ENCODE measurements around the gene GEN1.

GEN1 gene

GRCh38 chr2:17752892-17753802, 791 bp upstream of the GEN1 start:
- no peak for DNase-seq (ENCODE audit: low read depth)

GRCh38 chr2:17754773-17755425, 961 bp downstream of the GEN1 start:
- DNase-seq (ENCODE audit: low read depth): no peak

- no peak for DNase-seq (ENCODE audit: low read depth)
These were observed 2.7 kb downstream of the GEN1 start for GRCh38 chr2:17756668-17757067.

GRCh38 chr2:17757321-17757720, 3.4 kb downstream of the GEN1 start:
- DNase-seq (ENCODE audit: low read depth): no peak

GRCh38 chr2:17758118-17758517, 4.2 kb downstream of the GEN1 start:
- no peak for DNase-seq (ENCODE audit: low read depth)

GRCh38 chr2:17759805-17760204, 5.9 kb downstream of the GEN1 start:
- no peak for DNase-seq (ENCODE audit: low read depth)

GRCh38 chr2:17762451-17762850, 8.5 kb downstream of the GEN1 start:
- no peak for DNase-seq (ENCODE audit: low read depth)

- no peak for DNase-seq (ENCODE audit: low read depth)
These were observed 9.8 kb downstream of the GEN1 start for GRCh38 chr2:17763641-17764333.

GRCh38 chr2:17765398-17765797, 11.5 kb downstream of the GEN1 start:
- DNase-seq (ENCODE audit: low read depth): no peak

- DNase-seq (ENCODE audit: low read depth): no peak
These were observed 15.0 kb downstream of the GEN1 start for GRCh38 chr2:17768894-17769293.

- no peak for DNase-seq (ENCODE audit: low read depth)
These were observed 18.0 kb downstream of the GEN1 start for GRCh38 chr2:17771956-17772355.

- no peak for DNase-seq (ENCODE audit: low read depth)
These were observed 18.6 kb downstream of the GEN1 start for GRCh38 chr2:17772532-17772931.

- peak; percentile 35 for DNase-seq (ENCODE audit: low read depth)
These were observed 26.6 kb downstream of the GEN1 start for GRCh38 chr2:17780546-17780945.

GRCh38 chr2:17781482-17781881, 27.5 kb downstream of the GEN1 start:
- no peak for DNase-seq (ENCODE audit: low read depth)

- no peak for DNase-seq (ENCODE audit: low read depth)
These were observed 32.8 kb downstream of the GEN1 start for GRCh38 chr2:17786727-17787126.

- no peak for DNase-seq (ENCODE audit: low read depth)
These were observed 34.8 kb downstream of the GEN1 start for GRCh38 chr2:17788773-17789172.

GRCh38 chr2:17790536-17790935, 36.6 kb downstream of the GEN1 start:
- no peak for DNase-seq (ENCODE audit: low read depth)

- DNase-seq (ENCODE audit: low read depth): peak; percentile 49
These were observed 37.3 kb downstream of the GEN1 start for GRCh38 chr2:17791121-17791816.

GRCh38 chr2:17791817-17792130, 37.8 kb downstream of the GEN1 start:
- no peak for DNase-seq (ENCODE audit: low read depth)

GRCh38 chr2:17792515-17792914, 38.6 kb downstream of the GEN1 start:
- no peak for DNase-seq (ENCODE audit: low read depth)

GRCh38 chr2:17793296-17793695, 39.4 kb downstream of the GEN1 start:
- DNase-seq (ENCODE audit: low read depth): no peak

GRCh38 chr2:17793803-17794354, 39.9 kb downstream of the GEN1 start:
- DNase-seq (ENCODE audit: low read depth): no peak

All from non-pigmented ciliary epithelial cell (primary cell).